ENCODE measurements around the gene SLC15A2. TPM values are rescaled to one million over a fixed set of nuclear protein-coding genes. Genes with fewer than 3 reads are reported as not detected.

Gene SLC15A2
- total RNA-seq, 4 donors from 2014 or later, result 0.53 to 6.6 (median 2.1) TPM

DNA sequence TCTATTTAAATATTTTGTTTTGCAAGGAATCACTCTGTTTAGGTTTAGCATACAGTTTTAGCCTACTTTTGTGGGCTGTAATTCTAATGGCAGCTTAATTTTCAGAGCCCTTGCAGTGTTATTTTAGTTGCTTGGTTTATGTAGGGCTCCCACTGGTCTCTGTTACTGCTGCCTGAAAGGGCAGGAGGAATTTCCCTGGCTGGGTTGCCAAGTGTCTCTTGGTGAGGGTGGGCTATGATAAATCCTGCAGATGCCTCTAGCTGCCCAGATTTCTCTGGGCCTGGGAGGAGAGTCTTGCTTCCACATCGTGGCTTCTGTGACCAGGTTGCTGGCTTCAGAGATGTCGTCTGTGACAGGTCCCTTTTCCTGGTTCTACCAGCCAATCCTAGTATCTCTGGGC is 91.6 kb downstream of the SLC15A2 start:
- Histone ChIP-seq H3K4me1 (no peaks in the 10 kb centered on the region), H3K4me3 (no peak overlapping the region), H3K27ac (no peak overlapping the region), H3K27me3 (no peaks in the 10 kb centered on the region), H3K36me3 (no peaks in the 10 kb centered on the region), H3K9me3 (no peaks in the 10 kb centered on the region)
- TF ChIP-seq, protein P1, sequence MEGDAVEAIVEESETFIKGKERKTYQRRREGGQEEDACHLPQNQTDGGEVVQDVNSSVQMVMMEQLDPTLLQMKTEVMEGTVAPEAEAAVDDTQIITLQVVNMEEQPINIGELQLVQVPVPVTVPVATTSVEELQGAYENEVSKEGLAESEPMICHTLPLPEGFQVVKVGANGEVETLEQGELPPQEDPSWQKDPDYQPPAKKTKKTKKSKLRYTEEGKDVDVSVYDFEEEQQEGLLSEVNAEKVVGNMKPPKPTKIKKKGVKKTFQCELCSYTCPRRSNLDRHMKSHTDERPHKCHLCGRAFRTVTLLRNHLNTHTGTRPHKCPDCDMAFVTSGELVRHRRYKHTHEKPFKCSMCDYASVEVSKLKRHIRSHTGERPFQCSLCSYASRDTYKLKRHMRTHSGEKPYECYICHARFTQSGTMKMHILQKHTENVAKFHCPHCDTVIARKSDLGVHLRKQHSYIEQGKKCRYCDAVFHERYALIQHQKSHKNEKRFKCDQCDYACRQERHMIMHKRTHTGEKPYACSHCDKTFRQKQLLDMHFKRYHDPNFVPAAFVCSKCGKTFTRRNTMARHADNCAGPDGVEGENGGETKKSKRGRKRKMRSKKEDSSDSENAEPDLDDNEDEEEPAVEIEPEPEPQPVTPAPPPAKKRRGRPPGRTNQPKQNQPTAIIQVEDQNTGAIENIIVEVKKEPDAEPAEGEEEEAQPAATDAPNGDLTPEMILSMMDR (IDR thresholded peaks at IDR 0.05), result no peak
- no peak for TF ChIP-seq POLR2A (IDR thresholded peaks at IDR 0.05)
- DNase-seq, result no peak

DNA sequence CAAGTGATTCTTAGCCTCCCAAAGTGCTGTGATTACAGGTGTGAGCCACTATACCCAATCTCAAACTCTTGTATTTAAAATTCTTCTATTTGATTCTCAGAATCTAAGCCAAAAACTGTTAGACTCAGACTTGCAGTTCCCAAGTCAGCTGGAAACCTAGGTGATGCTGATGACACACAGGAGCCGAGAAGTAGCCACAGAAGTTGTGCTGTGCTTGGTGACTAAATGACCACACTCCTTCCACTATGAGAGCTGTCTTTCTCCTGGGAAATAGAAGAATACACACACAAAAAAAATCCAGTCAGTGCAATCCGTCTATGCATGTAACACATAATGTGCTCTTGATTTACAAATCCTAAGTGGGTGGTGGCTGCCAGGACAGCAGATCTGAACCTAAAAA is 93.9 kb downstream of the SLC15A2 start:
- no peaks in the 10 kb centered on the region for H3K27me3 ChIP-seq
- no peak for DNase-seq
- H3K4me1 ChIP-seq, result peaks cover 0 to 6% (median 2%) of the 10 kb centered on the region in 4 donors
- peaks cover 0 to 4% (median 0%) of the 10 kb centered on the region in 3 donors for H3K36me3 ChIP-seq
- TF ChIP-seq, protein P1 (IDR thresholded peaks at IDR 0.05), result no peak
- TF ChIP-seq POLR2A (IDR thresholded peaks at IDR 0.05), result no peak
- no peak overlapping the region for H3K4me3 ChIP-seq
- no peak overlapping the region for H3K27ac ChIP-seq
- H3K9me3 ChIP-seq, result no peaks in the 10 kb centered on the region

DNA sequence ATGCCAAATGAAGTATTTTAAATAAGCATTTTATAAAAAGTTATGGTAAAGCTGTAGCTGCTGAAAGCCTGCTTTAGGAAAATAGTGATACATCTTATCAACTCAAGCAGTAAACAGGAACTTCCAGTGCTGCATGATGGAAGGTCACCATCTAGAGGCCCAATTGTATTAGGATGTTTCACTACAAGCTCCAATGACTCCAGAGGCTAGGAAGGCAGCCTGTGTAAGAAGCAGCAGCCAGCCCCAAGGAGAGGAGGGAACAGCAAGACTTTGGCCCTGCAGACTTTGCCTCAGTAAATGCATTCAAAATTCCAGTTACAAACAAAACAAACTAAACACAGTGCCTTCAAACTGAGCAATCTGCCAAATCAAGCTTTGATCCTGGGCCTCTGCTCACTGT is 95.7 kb downstream of the SLC15A2 start:
- H3K27me3 ChIP-seq, result no peaks in the 10 kb centered on the region
- DNase-seq, result no peak
- no peak overlapping the region for H3K4me3 ChIP-seq
- H3K9me3 ChIP-seq, result no peaks in the 10 kb centered on the region
- peaks cover 0 to 5% (median 0%) of the 10 kb centered on the region in 3 donors for H3K36me3 ChIP-seq
- TF ChIP-seq, protein P1 (IDR thresholded peaks at IDR 0.05), result no peak
- no peak for TF ChIP-seq POLR2A (IDR thresholded peaks at IDR 0.05)
- H3K27ac ChIP-seq, result no peak overlapping the region
- H3K4me1 ChIP-seq, result peaks cover 0 to 19% (median 3%) of the 10 kb centered on the region in 4 donors

DNA sequence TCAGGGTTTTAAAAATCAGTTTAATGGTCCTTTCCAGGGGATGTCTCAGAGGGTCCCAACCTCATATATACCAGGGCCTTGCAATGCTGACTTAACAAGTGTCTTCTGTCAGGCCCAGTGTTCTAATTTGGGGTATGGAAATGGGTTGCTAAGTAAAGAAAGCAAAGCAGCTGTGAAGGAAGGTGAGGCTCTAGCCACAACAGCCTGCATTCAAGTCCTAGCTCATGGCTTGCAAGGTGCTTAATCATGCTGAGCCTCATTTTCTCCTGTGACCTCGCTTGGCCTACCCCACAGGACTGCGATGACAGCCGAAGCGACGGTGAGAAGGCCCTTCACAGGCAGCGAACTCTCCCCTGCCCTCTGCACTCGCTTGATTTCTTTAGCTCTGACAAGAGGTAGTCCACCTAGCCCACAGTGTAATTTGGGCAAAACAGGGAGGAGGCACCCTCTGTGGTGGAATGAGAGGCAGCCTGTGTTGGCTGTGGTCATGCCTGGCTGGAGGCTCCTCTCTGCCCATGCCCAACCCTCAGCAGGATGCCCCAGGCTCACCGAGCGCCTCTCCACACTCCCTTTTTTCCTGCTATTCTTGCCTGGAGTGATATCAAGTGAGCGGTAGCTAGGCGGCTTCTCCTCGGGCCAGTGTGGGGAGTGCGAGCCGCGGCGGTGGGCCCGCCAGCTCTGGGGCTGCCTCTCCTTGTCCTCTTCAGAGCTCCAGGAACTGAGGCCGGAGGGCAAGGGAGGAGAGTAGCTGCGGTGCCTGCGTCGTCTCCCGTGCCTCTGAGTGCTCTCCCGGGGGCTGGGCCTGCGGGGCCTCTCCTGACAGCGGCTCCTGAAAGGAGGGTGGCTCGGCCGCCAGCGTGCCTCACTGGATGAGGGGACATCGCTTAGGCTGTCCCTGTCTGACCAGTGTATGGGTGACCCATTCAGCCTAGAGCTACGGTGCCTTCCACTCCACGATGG is 98.7 kb downstream of the SLC15A2 start:
- Histone ChIP-seq H3K27me3 (no peaks in the 10 kb centered on the region), H3K36me3 (peaks cover 0 to 5% (median 0%) of the 10 kb centered on the region in 3 donors), H3K9me3 (no peaks in the 10 kb centered on the region), H3K4me1 (peaks cover 0 to 19% (median 7%) of the 10 kb centered on the region in 4 donors), H3K4me3 (no peak overlapping the region), H3K27ac (peak overlapping the region in 1 of 4 donors; percentile 76)
- peak in 2 of 3 donors; percentile 56 to 62 for DNase-seq
- TF ChIP-seq, protein P1 (IDR thresholded peaks at IDR 0.05), result no peak
- TF ChIP-seq POLR2A (IDR thresholded peaks at IDR 0.05), result no peak

Other genes with a start within 250 kb of the SLC15A2 start
- 100 to 1,000 TPM in 1 of 4 donors, 10 to 100 TPM in 3; 20.3 to 161 (median 28.0) TPM for gene HCLS1, start 233.5 kb upstream of the SLC15A2 start, total RNA-seq
- 100 to 1,000 TPM in 2 of 4 donors, 10 to 100 TPM in 2; 84.0 to 134 (median 112) TPM for gene GOLGB1, start 144.7 kb upstream of the SLC15A2 start, total RNA-seq
- 10 to 100 TPM; 22.8 to 50.3 (median 29.6) TPM for gene IQCB1, start 59.3 kb upstream of the SLC15A2 start, total RNA-seq
- gene EAF2, start 59.2 kb upstream of the SLC15A2 start, total RNA-seq, result 10 to 100 TPM in 1 of 4 donors, 1 to 10 TPM in 2, not detected in 1; 3.5 to 35.5 (median 4.7) TPM
- 1 to 10 TPM; 3.7 to 5.8 (median 4.5) TPM for gene ILDR1, start 127.8 kb downstream of the SLC15A2 start, total RNA-seq
- gene CD86, start 161.0 kb downstream of the SLC15A2 start, total RNA-seq, result 10 to 100 TPM in 1 of 4 donors, 1 to 10 TPM in 1, not detected in 2; 1.7 to 10.7 TPM

All from Peyer's patch (tissue), 4 donors.